T-helper 1 cell treated with Interleukin-12 subunit alpha and Interleukin-12 subunit beta and Interleukin-4 antibody, amounts not matched to agents 30 μg/mL and 1 μg/mL, for 36 hours (primary cell): ENCODE measurements around the gene SNAI3.

ENCODE experiments used
- H3K27ac Mint-ChIP-seq: one replicate; pipeline ENCODE4 v1.8.0; 2021; ENCODE audit warnings: mild to moderate bottlenecking, mixed read lengths
- H3K27me3 Mint-ChIP-seq: one replicate; pipeline ENCODE4 v1.8.0; 2021; ENCODE audit warnings: low read depth, mixed read lengths
- H3K36me3 Mint-ChIP-seq: one replicate; pipeline ENCODE4 v1.8.0; 2021; ENCODE audit warnings: low read depth, mixed read lengths
- H3K4me1 Mint-ChIP-seq: one replicate; pipeline ENCODE4 v1.8.0; 2021; ENCODE audit warnings: low read depth, mixed read lengths
- H3K4me3 Mint-ChIP-seq: one replicate; pipeline ENCODE4 v1.8.0; 2021; ENCODE audit warnings: mild to moderate bottlenecking, moderate library complexity, mixed read lengths
- H3K9me3 Mint-ChIP-seq: one replicate; pipeline ENCODE4 v1.8.0; 2021; ENCODE audit warnings: mixed read lengths

Gene SNAI3

GRCh38 chr16:88640498-88641247 is 45.6 kb downstream of the SNAI3 start:
- H3K9me3 Mint-ChIP-seq = no peaks in the 10 kb centered on the region
- H3K36me3 Mint-ChIP-seq = peaks cover 19% of the 10 kb centered on the region
- H3K27me3 Mint-ChIP-seq = peaks cover 28% of the 10 kb centered on the region
- H3K27ac Mint-ChIP-seq = peak overlapping the region; percentile 43
- H3K4me3 Mint-ChIP-seq = no peak overlapping the region
- H3K4me1 Mint-ChIP-seq = peaks cover 19% of the 10 kb centered on the region

GRCh38 chr16:88640039-88640495 is 46.2 kb downstream of the SNAI3 start:
- Mint-ChIP-seq H3K36me3 (peaks cover 17% of the 10 kb centered on the region), H3K4me1 (peaks cover 22% of the 10 kb centered on the region), H3K4me3 (no peak overlapping the region), H3K27me3 (peaks cover 28% of the 10 kb centered on the region), H3K27ac (peak overlapping the region; percentile 43), H3K9me3 (no peaks in the 10 kb centered on the region)

GRCh38 chr16:88639231-88640038 is 46.9 kb downstream of the SNAI3 start:
- H3K27me3 Mint-ChIP-seq = peaks cover 28% of the 10 kb centered on the region

GRCh38 chr16:88638323-88639230 is 47.7 kb downstream of the SNAI3 start, which contains the start of gene IL17C:
IL17C (plus strand) TSS chr16:88638572; CDS start chr16:88638642, 70 bp downstream.
- Mint-ChIP-seq H3K4me3 (no peak within 1 kb of the TSS), H3K9me3 (no peaks in the 10 kb centered on the region), H3K27ac (no peak within 1 kb of the TSS), H3K36me3 (peaks cover 12% of the 10 kb centered on the region), H3K4me1 (peaks cover 18% of the 10 kb centered on the region), H3K27me3 (peaks cover 28% of the 10 kb centered on the region)

More at GRCh38 chr16:88639231-88640038, 46.9 kb downstream of the SNAI3 start:
- no peak overlapping the region for H3K4me3 Mint-ChIP-seq
- H3K9me3 Mint-ChIP-seq = no peaks in the 10 kb centered on the region
- H3K36me3 Mint-ChIP-seq = peaks cover 16% of the 10 kb centered on the region
- H3K4me1 Mint-ChIP-seq = peaks cover 18% of the 10 kb centered on the region
- no peak overlapping the region for H3K27ac Mint-ChIP-seq

- Mint-ChIP-seq H3K36me3 (peaks cover 7% of the 10 kb centered on the region), H3K9me3 (no peaks in the 10 kb centered on the region), H3K27ac (no peak overlapping the region), H3K4me3 (peak overlapping the region; percentile 0), H3K27me3 (peaks cover 28% of the 10 kb centered on the region), H3K4me1 (peaks cover 18% of the 10 kb centered on the region)
These were observed 49.6 kb downstream of the SNAI3 start for GRCh38 chr16:88636488-88637265.

- Mint-ChIP-seq H3K4me1 (peaks cover 18% of the 10 kb centered on the region), H3K4me3 (peak overlapping the region; percentile 70), H3K9me3 (no peaks in the 10 kb centered on the region), H3K27ac (no peak overlapping the region), H3K36me3 (peaks cover 12% of the 10 kb centered on the region), H3K27me3 (peaks cover 28% of the 10 kb centered on the region)
These were observed 50.5 kb downstream of the SNAI3 start for GRCh38 chr16:88635671-88636319.

GRCh38 chr16:88634994-88635670 is 51.2 kb downstream of the SNAI3 start:
- Mint-ChIP-seq H3K27ac (peak overlapping the region; percentile 73), H3K36me3 (peaks cover 12% of the 10 kb centered on the region), H3K27me3 (peaks cover 21% of the 10 kb centered on the region), H3K4me1 (peaks cover 16% of the 10 kb centered on the region), H3K9me3 (no peaks in the 10 kb centered on the region), H3K4me3 (peak overlapping the region; percentile 65)

- H3K9me3 Mint-ChIP-seq = no peaks in the 10 kb centered on the region
- peaks cover 14% of the 10 kb centered on the region for H3K36me3 Mint-ChIP-seq
- H3K27ac Mint-ChIP-seq = no peak overlapping the region
- peak overlapping the region; percentile 56 for H3K4me3 Mint-ChIP-seq
- H3K4me1 Mint-ChIP-seq = peaks cover 13% of the 10 kb centered on the region
- H3K27me3 Mint-ChIP-seq = peaks cover 18% of the 10 kb centered on the region
These were observed 51.9 kb downstream of the SNAI3 start for GRCh38 chr16:88634141-88634993.

GRCh38 chr16:88633684-88634140 is 52.6 kb downstream of the SNAI3 start:
- H3K4me3 Mint-ChIP-seq = peak overlapping the region; percentile 56
- peaks cover 18% of the 10 kb centered on the region for H3K27me3 Mint-ChIP-seq
- peaks cover 13% of the 10 kb centered on the region for H3K4me1 Mint-ChIP-seq
- H3K36me3 Mint-ChIP-seq = peaks cover 14% of the 10 kb centered on the region
- no peaks in the 10 kb centered on the region for H3K9me3 Mint-ChIP-seq
- H3K27ac Mint-ChIP-seq = no peak overlapping the region

GRCh38 chr16:88632587-88632930 is 53.7 kb downstream of the SNAI3 start:
- peaks cover 10% of the 10 kb centered on the region for H3K27me3 Mint-ChIP-seq
- no peak overlapping the region for H3K4me3 Mint-ChIP-seq
- peaks cover 8% of the 10 kb centered on the region for H3K4me1 Mint-ChIP-seq
- peaks cover 16% of the 10 kb centered on the region for H3K36me3 Mint-ChIP-seq
- no peaks in the 10 kb centered on the region for H3K9me3 Mint-ChIP-seq
- H3K27ac Mint-ChIP-seq = no peak overlapping the region

- Mint-ChIP-seq H3K27ac (no peak overlapping the region), H3K4me1 (peaks cover 7% of the 10 kb centered on the region), H3K9me3 (no peaks in the 10 kb centered on the region), H3K27me3 (peaks cover 5% of the 10 kb centered on the region), H3K4me3 (no peak overlapping the region), H3K36me3 (peaks cover 18% of the 10 kb centered on the region)
These were observed 54.3 kb downstream of the SNAI3 start for GRCh38 chr16:88631920-88632586.

GRCh38 chr16:88631384-88631783 is 54.9 kb downstream of the SNAI3 start:
- peaks cover 4% of the 10 kb centered on the region for H3K27me3 Mint-ChIP-seq
- no peak overlapping the region for H3K27ac Mint-ChIP-seq
- peaks cover 7% of the 10 kb centered on the region for H3K4me1 Mint-ChIP-seq
- H3K36me3 Mint-ChIP-seq = peaks cover 23% of the 10 kb centered on the region
- H3K4me3 Mint-ChIP-seq = no peak overlapping the region
- H3K9me3 Mint-ChIP-seq = no peaks in the 10 kb centered on the region
